Right lobe of liver (tissue), 6 donors: Measurements from ENCODE around the gene CABYR. TPM values are rescaled to one million over a fixed set of nuclear protein-coding genes. Genes with fewer than 3 reads are reported as not detected.
"Not testable (repeated sequence)": the region's sequence is repeated elsewhere in the genome, so short reads cannot be mapped to it uniquely, and the experiment has no call there.

Source experiments
- ATAC-seq, 4 donors: fragments of 200-7000 bp; cut with Tn5 transposase; one replicate each; pipeline ENCODE4 v1.9.1; 2020; ENCODE audit warnings: mild to moderate bottlenecking in 4 of 4, moderate library complexity in 4 of 4
- DNase-seq, 3 donors: peaks; one replicate each; pipeline ENCODE4 v3.0.0-alpha.2; 2020
- H3K27ac ChIP-seq, 3 donors: fragments of 200-600 bp; one replicate each; pipeline ENCODE4 v1.8.0; 2022
- H3K27me3 ChIP-seq, 2 donors: fragments of 200-600 bp; one replicate each; pipeline ENCODE4 v1.8.0; 2022
- H3K36me3 ChIP-seq, 4 donors: fragments of 200-600 bp; sonication (generic) in 1 of 4; one replicate each; pipeline versions ENCODE4 v1.5.1 to v1.8.0; 2017 to 2022; ENCODE audit warnings: control low read depth in 1 of 4
- H3K4me1 ChIP-seq, 4 donors: fragments of 200-600 bp; sonication (generic) in 1 of 4; one replicate each; pipeline versions ENCODE4 v1.5.1 to v1.8.0; 2017 to 2022; ENCODE audit warnings: control low read depth in 1 of 4
- H3K4me3 ChIP-seq, 3 donors: fragments of 200-600 bp; one replicate each; pipeline ENCODE4 v1.8.0; 2022
- H3K9me3 ChIP-seq, 4 donors: fragments of 200-600 bp; sonication (generic) in 1 of 4; one replicate each; pipeline versions ENCODE4 v1.5.1 to v1.8.0; 2017 to 2022; ENCODE audit warnings: control low read depth in 1 of 4
- CTCF ChIP-seq, 4 donors: fragments of 200-600 bp in 3 of 4; fragments of 450-650 bp in 1 of 4; IDR thresholded peaks; one replicate each; pipeline versions ENCODE4 v1.5.1 to v1.8.0; 2016 to 2022; ENCODE audit warnings: antibody characterized with exemption in 4 of 4, mild to moderate bottlenecking in 2 of 4
- POLR2A ChIP-seq: fragments of 450-650 bp; IDR thresholded peaks from one replicate; pipeline ENCODE4 v1.6.1; 2017; ENCODE audit warnings: antibody characterized with exemption, mild to moderate bottlenecking
- WGBS: methylation state at CpG from one replicate; pipeline ENCODE4 v1.1.6; 2018; ENCODE audit warnings: low coverage, low lambda C conversion rate; ENCODE audit not compliant: insufficient coverage; ENCODE audit errors: missing lambda C conversion rate; 5-methylcytosine and 5-hydroxymethylcytosine counted together
- intact Hi-C, 2 donors: fragments of 100-400 bp; cut with DNase I; formaldehyde crosslinking; loops; one replicate each; pipeline versions ENCODE4 v1.11.2 to v1.14.1; 2022
- total RNA-seq, 6 experiments: library from RNA; depleted of rRNA in 2 of 6; stranded (reverse); fragments of >200 nt in 2 of 6; fragmentation: NEBNext Ultra II Directional in 3 of 6; extraction: Animal tissue kit (Norgen Biotek cat#: 25700) in 3 of 6; gene quantifications; one replicate each; pipeline versions ENCODE4 v1.1.0 to v1.2.4, GENCODE V29; 2016 to 2023
- donor health status: DM: no; HTN: yes; CAD: no.
- donor health status: DM: no; HTN: no; CAD: no.
- donor health status: DM: no; HTN: no; CAD: no.
- donor health status: DM: no; HTN: yes; CAD: no.
- donor health status: DM: no; HTN: yes; CAD: no.

CABYR gene
- total RNA-seq, 6 experiments from 2014 or later, result 0.31 to 7.5 (median 3.7) TPM; not detected in 2

DNA sequence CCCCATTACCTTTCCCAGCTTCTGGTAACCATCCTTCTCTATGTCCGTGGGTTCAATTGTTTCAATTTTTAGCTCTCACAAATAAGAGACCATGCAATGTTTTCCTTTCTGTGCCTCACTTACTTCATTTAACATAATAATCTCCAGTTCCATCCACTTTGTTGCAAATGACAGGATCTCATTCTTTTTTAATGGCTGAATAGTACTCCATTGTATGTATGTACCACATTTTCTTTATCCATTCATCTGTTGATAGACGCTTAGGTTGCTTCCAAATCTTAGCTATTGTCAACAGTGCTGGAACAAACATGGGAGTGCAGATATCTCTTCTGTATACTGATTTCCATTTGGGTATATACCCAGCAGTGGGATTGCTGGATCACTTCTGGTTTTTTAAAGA lies 1.8 kb downstream of the CABYR start:
- Histone ChIP-seq H3K4me3 (no peak overlapping the region), H3K9me3 (no peaks in the 10 kb centered on the region), H3K4me1 (peaks cover 0 to 30% (median 4%) of the 10 kb centered on the region in 4 donors), H3K36me3 (no peaks in the 10 kb centered on the region), H3K27me3 (no peaks in the 10 kb centered on the region), H3K27ac (no peak overlapping the region)
- DNase-seq, result no peak
- WGBS, result 89% methylated on average over 2 of the region's 2 CpGs
- no peak for ATAC-seq
- intact Hi-C loops, result no loop called here
- TF ChIP-seq CTCF (IDR thresholded peaks at IDR 0.05) (no peak), POLR2A (no peak)

DNA sequence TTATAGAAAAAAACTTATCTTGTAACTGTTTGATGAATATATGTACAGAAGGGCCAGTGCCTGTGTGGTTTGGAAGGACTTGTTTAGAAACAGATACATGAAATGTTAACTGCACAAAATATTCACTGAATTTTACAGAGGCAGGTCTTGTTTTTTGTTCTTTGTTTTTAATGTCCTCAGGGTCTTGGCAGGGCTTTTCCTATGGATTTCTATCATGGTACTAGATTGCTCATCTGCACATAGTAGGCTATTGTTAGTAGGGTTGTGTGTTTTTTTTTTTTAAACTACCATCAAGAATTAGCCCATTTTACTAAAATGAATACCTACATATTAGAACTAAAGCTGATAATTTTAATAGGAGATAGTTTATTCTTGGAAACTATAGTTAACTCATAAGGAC lies 3.5 kb downstream of the CABYR start:
- TF ChIP-seq POLR2A (no peak), CTCF (IDR thresholded peaks at IDR 0.05) (no peak)
- ATAC-seq, result no peak
- Histone ChIP-seq H3K27me3 (no peaks in the 10 kb centered on the region), H3K4me1 (peaks cover 0 to 13% (median 1%) of the 10 kb centered on the region in 4 donors), H3K9me3 (no peaks in the 10 kb centered on the region), H3K36me3 (no peaks in the 10 kb centered on the region), H3K27ac (no peak overlapping the region), H3K4me3 (no peak overlapping the region)
- intact Hi-C loops, result no loop called here
- DNase-seq, result no peak

GRCh38 chr18:24149591-24149990 lies 10.7 kb downstream of the CABYR start:
- H3K36me3 ChIP-seq, ATAC-seq, H3K4me3 ChIP-seq, H3K27ac ChIP-seq, intact Hi-C loops, H3K27me3 ChIP-seq, H3K9me3 ChIP-seq, H3K4me1 ChIP-seq, DNase-seq: not testable (repeated sequence)
- WGBS, result no CpG with 5 or more reads among the region's 28 CpGs

DNA sequence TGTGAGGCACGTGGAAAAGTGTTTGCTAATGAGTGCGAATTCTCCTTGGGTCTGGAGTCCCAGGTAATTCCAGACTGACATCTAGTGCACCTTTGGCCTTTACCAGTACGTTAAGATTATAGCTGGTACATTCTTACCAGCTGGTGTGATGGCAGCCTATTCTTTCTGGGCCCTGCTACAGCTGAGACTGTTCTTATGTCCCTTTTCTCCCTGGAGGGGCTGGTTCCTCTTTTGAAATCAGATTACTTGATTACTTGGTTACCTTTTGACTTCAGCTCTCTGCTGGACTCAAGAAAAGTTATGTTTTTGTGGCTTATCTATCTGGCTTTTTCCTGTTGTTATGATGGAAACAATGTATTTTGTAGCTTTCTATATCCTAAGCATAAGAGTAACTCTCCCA lies 14.5 kb downstream of the CABYR start:
- Histone ChIP-seq H3K4me3 (no peak overlapping the region), H3K27me3 (no peaks in the 10 kb centered on the region), H3K27ac (no peak overlapping the region), H3K9me3 (no peaks in the 10 kb centered on the region), H3K36me3 (peaks cover 0 to 21% (median 0%) of the 10 kb centered on the region in 4 donors), H3K4me1 (no peaks in the 10 kb centered on the region)
- TF ChIP-seq CTCF (IDR thresholded peaks at IDR 0.05), result no peak
- TF ChIP-seq POLR2A, result no peak
- no peak for ATAC-seq
- DNase-seq, result no peak
- no CpG with 5 or more reads among the region's 3 CpGs for WGBS
- intact Hi-C loops, result no loop called here

DNA sequence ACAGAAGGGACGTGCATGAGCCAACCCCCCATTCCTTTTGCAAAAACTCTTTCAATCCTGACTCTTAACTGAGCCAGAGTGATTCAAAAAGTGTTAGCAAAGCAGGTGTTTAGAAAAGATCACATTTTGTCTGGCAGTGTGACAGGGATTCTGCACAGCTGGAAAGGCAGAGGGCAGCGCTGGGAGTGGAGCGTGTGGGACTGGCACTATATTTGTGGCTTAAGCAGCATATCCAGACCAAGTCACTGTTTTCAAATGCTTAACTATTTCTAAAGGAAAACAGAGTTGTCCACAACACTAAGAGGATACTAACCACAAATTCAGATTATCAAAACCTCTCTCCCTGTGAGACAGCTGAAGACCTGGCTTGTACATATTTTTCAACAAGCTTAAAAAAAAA lies 19.0 kb downstream of the CABYR start:
- peaks cover 0 to 37% (median 4%) of the 10 kb centered on the region in 4 donors for H3K36me3 ChIP-seq
- no peak overlapping the region for H3K4me3 ChIP-seq
- WGBS, result 88% methylated on average over 3 of the region's 3 CpGs
- H3K27ac ChIP-seq, result no peak overlapping the region
- no peak for ATAC-seq
- intact Hi-C loops, result no loop called here
- H3K9me3 ChIP-seq, result no peaks in the 10 kb centered on the region
- TF ChIP-seq POLR2A (no peak), CTCF (IDR thresholded peaks at IDR 0.05) (no peak)
- no peaks in the 10 kb centered on the region for H3K27me3 ChIP-seq
- no peak for DNase-seq
- H3K4me1 ChIP-seq, result no peaks in the 10 kb centered on the region
